IPS-20b (cell line): Measurements from ENCODE around the gene OR1F1.

ENCODE experiments used
- H3K27ac ChIP-seq: one replicate; pipeline ENCODE4 v1.5.1; 2013; ENCODE audit warnings: low read length
- H3K27me3 ChIP-seq: 2 replicates; pipeline ENCODE4 v1.6.1; 2013; ENCODE audit warnings: mild to moderate bottlenecking, low read length, inconsistent platforms; ENCODE audit not compliant: insufficient read depth
- H3K36me3 ChIP-seq: 2 replicates; pipeline ENCODE4 v1.6.1; 2013; ENCODE audit warnings: low read depth, mild to moderate bottlenecking, inconsistent platforms, low read length, moderate library complexity; ENCODE audit not compliant: insufficient read depth
- H3K4me1 ChIP-seq: 2 replicates; pipeline ENCODE4 v1.6.1; 2013; ENCODE audit warnings: mild to moderate bottlenecking, control low read depth, inconsistent platforms, low read length, moderate library complexity; ENCODE audit not compliant: insufficient read depth
- H3K4me3 ChIP-seq: 2 replicates; pipeline ENCODE4 v1.5.1; 2013; ENCODE audit warnings: mild to moderate bottlenecking, low read length, inconsistent platforms
- H3K9ac ChIP-seq: 2 replicates; pipeline ENCODE4 v1.6.1; 2013; ENCODE audit warnings: low read depth, mild to moderate bottlenecking, inconsistent platforms, low read length, moderate library complexity
- H3K9me3 ChIP-seq: 2 replicates; pipeline ENCODE4 v1.6.1; 2013; ENCODE audit warnings: mild to moderate bottlenecking, low read depth, low read length, inconsistent platforms; ENCODE audit not compliant: insufficient read depth

OR1F1 gene

GRCh38 chr16:3152277-3152990 is 35.6 kb upstream of the OR1F1 start:
- no peaks in the 10 kb centered on the region for H3K9me3 ChIP-seq
- peaks cover 39% of the 10 kb centered on the region for H3K27me3 ChIP-seq
- H3K4me1 ChIP-seq: no peaks in the 10 kb centered on the region
- peak overlapping the region; percentile 86 for H3K4me3 ChIP-seq
- peak overlapping the region; percentile 64; the same call in 1 of the 2 replicates for H3K9ac ChIP-seq
- H3K27ac ChIP-seq: no peak overlapping the region
- H3K36me3 ChIP-seq: no peaks in the 10 kb centered on the region

- Histone ChIP-seq H3K27ac (no peak overlapping the region), H3K4me1 (no peaks in the 10 kb centered on the region), H3K36me3 (no peaks in the 10 kb centered on the region), H3K9me3 (no peaks in the 10 kb centered on the region), H3K4me3 (peak overlapping the region; percentile 86; the same call in 1 of the 2 replicates), H3K27me3 (peaks cover 39% of the 10 kb centered on the region), H3K9ac (no peak overlapping the region)
Measured at GRCh38 chr16:3152991-3153368, 35.0 kb upstream of the OR1F1 start.

GRCh38 chr16:3155181-3155580 is 32.8 kb upstream of the OR1F1 start:
- Histone ChIP-seq H3K4me1 (no peaks in the 10 kb centered on the region), H3K27me3 (peaks cover 30% of the 10 kb centered on the region), H3K9ac (no peak overlapping the region), H3K27ac (no peak overlapping the region), H3K9me3 (no peaks in the 10 kb centered on the region), H3K36me3 (no peaks in the 10 kb centered on the region), H3K4me3 (no peak overlapping the region)

- Histone ChIP-seq H3K9me3 (no peaks in the 10 kb centered on the region), H3K27ac (no peak overlapping the region), H3K36me3 (no peaks in the 10 kb centered on the region), H3K9ac (no peak overlapping the region), H3K4me1 (no peaks in the 10 kb centered on the region), H3K4me3 (no peak overlapping the region), H3K27me3 (peaks cover 30% of the 10 kb centered on the region)
Measured at GRCh38 chr16:3155972-3156371, 32.0 kb upstream of the OR1F1 start.

- Histone ChIP-seq H3K27me3 (peaks cover 30% of the 10 kb centered on the region), H3K4me3 (peak overlapping the region; percentile 85), H3K4me1 (no peaks in the 10 kb centered on the region), H3K27ac (no peak overlapping the region), H3K9ac (peak overlapping the region; percentile 21; the same call in 1 of the 2 replicates), H3K36me3 (no peaks in the 10 kb centered on the region), H3K9me3 (no peaks in the 10 kb centered on the region)
Measured at GRCh38 chr16:3157229-3158025, 30.6 kb upstream of the OR1F1 start.

GRCh38 chr16:3158026-3158509 is 29.9 kb upstream of the OR1F1 start:
- Histone ChIP-seq H3K36me3 (no peaks in the 10 kb centered on the region), H3K4me1 (no peaks in the 10 kb centered on the region), H3K9me3 (no peaks in the 10 kb centered on the region), H3K4me3 (peak overlapping the region; percentile 85), H3K9ac (peak overlapping the region; percentile 21; the same call in 1 of the 2 replicates), H3K27ac (no peak overlapping the region), H3K27me3 (peaks cover 30% of the 10 kb centered on the region)

- H3K36me3 ChIP-seq: no peaks in the 10 kb centered on the region
- H3K27me3 ChIP-seq: peaks cover 30% of the 10 kb centered on the region
- H3K4me1 ChIP-seq: no peaks in the 10 kb centered on the region
- peak overlapping the region; percentile 75; the same call in 1 of the 2 replicates for H3K9ac ChIP-seq
- H3K9me3 ChIP-seq: no peaks in the 10 kb centered on the region
- H3K4me3 ChIP-seq: peak overlapping the region; percentile 85
- no peak overlapping the region for H3K27ac ChIP-seq
Measured at GRCh38 chr16:3158510-3159314, 29.3 kb upstream of the OR1F1 start.

GRCh38 chr16:3161235-3162018 is 26.6 kb upstream of the OR1F1 start:
- H3K9ac ChIP-seq: no peak overlapping the region

GRCh38 chr16:3164121-3164991 is 23.6 kb upstream of the OR1F1 start:
- Histone ChIP-seq H3K9me3 (no peaks in the 10 kb centered on the region), H3K27me3 (peaks cover 24% of the 10 kb centered on the region), H3K4me1 (no peaks in the 10 kb centered on the region), H3K4me3 (no peak overlapping the region), H3K27ac (no peak overlapping the region), H3K36me3 (no peaks in the 10 kb centered on the region), H3K9ac (no peak overlapping the region)

More at GRCh38 chr16:3161235-3162018, 26.6 kb upstream of the OR1F1 start:
- Histone ChIP-seq H3K4me1 (no peaks in the 10 kb centered on the region), H3K9me3 (no peaks in the 10 kb centered on the region), H3K27me3 (peaks cover 22% of the 10 kb centered on the region), H3K36me3 (no peaks in the 10 kb centered on the region), H3K4me3 (no peak overlapping the region), H3K27ac (no peak overlapping the region)

- H3K36me3 ChIP-seq: no peaks in the 10 kb centered on the region
- peak overlapping the region; percentile 42 for H3K4me3 ChIP-seq
- H3K4me1 ChIP-seq: no peaks in the 10 kb centered on the region
- peaks cover 33% of the 10 kb centered on the region for H3K27me3 ChIP-seq
- H3K9me3 ChIP-seq: no peaks in the 10 kb centered on the region
- H3K27ac ChIP-seq: no peak overlapping the region
- no peak overlapping the region for H3K9ac ChIP-seq
Measured at GRCh38 chr16:3165111-3165822, 22.7 kb upstream of the OR1F1 start.
